ENCODE measurements around the gene CD164.
"Not testable (repeated sequence)": the region's sequence is repeated elsewhere in the genome, so short reads cannot be mapped to it uniquely, and the experiment has no call there.

Gene CD164

GRCh38 chr6:109373331-109373730 is 8.9 kb downstream of the CD164 start:
- no peak for TF ChIP-seq CTCF (IDR thresholded peaks at IDR 0.05)
- H3K4me1 ChIP-seq, result peaks cover 14% of the 10 kb centered on the region
- no peak overlapping the region for H3K27ac ChIP-seq
- no peaks in the 10 kb centered on the region for H3K36me3 ChIP-seq (ENCODE audit: control insufficient read depth, insufficient read depth, low read length)
- H3K9me3 ChIP-seq (ENCODE audit: control insufficient read depth, low read length), result no peaks in the 10 kb centered on the region
- H2AFZ ChIP-seq, result no peak overlapping the region
- H3K4me3 ChIP-seq (ENCODE audit: low read depth, low read length), result no peak overlapping the region
- no peak overlapping the region for H3K9ac ChIP-seq
- H3K27me3 ChIP-seq (ENCODE audit: control insufficient read depth, insufficient read depth, low read length), result no peaks in the 10 kb centered on the region
- H3K4me2 ChIP-seq (ENCODE audit: low read length), result no peak overlapping the region
- H3K79me2 ChIP-seq, result peaks cover 39% of the 10 kb centered on the region

- no peak overlapping the region for H3K4me2 ChIP-seq (ENCODE audit: low read length)
- TF ChIP-seq CTCF (IDR thresholded peaks at IDR 0.05), result no peak
- H3K9ac ChIP-seq, result no peak overlapping the region
- no peak overlapping the region for H3K4me3 ChIP-seq (ENCODE audit: low read depth, low read length)
- H3K4me1 ChIP-seq, result peaks cover 14% of the 10 kb centered on the region
- no peaks in the 10 kb centered on the region for H3K9me3 ChIP-seq (ENCODE audit: control insufficient read depth, low read length)
- H3K27ac ChIP-seq, result no peak overlapping the region
- H3K36me3 ChIP-seq (ENCODE audit: control insufficient read depth, insufficient read depth, low read length), result no peaks in the 10 kb centered on the region
- peaks cover 29% of the 10 kb centered on the region for H3K79me2 ChIP-seq
- no peak overlapping the region for H2AFZ ChIP-seq
- H3K27me3 ChIP-seq (ENCODE audit: control insufficient read depth, insufficient read depth, low read length), result no peaks in the 10 kb centered on the region
Measured at GRCh38 chr6:109372130-109372529, 10.1 kb downstream of the CD164 start.

GRCh38 chr6:109370792-109371191 is 11.5 kb downstream of the CD164 start:
- Histone ChIP-seq H3K79me2 (peaks cover 18% of the 10 kb centered on the region), H3K4me2 (ENCODE audit: low read length) (no peak overlapping the region), H3K9ac (no peak overlapping the region), H3K9me3 (ENCODE audit: control insufficient read depth, low read length) (no peaks in the 10 kb centered on the region), H2AFZ (no peak overlapping the region), H3K4me3 (ENCODE audit: low read depth, low read length) (no peak overlapping the region), H3K36me3 (ENCODE audit: control insufficient read depth, insufficient read depth, low read length) (no peaks in the 10 kb centered on the region), H3K4me1 (peaks cover 14% of the 10 kb centered on the region), H3K27me3 (ENCODE audit: control insufficient read depth, insufficient read depth, low read length) (no peaks in the 10 kb centered on the region), H3K27ac (no peak overlapping the region)
- no peak for TF ChIP-seq CTCF (IDR thresholded peaks at IDR 0.05)

- TF ChIP-seq CTCF (IDR thresholded peaks at IDR 0.05), result no peak
- no peak overlapping the region for H3K4me2 ChIP-seq (ENCODE audit: low read length)
- peaks cover 18% of the 10 kb centered on the region for H3K79me2 ChIP-seq
- no peaks in the 10 kb centered on the region for H3K9me3 ChIP-seq (ENCODE audit: control insufficient read depth, low read length)
- H3K4me1 ChIP-seq, result peaks cover 14% of the 10 kb centered on the region
- no peaks in the 10 kb centered on the region for H3K36me3 ChIP-seq (ENCODE audit: control insufficient read depth, insufficient read depth, low read length)
- H3K27me3 ChIP-seq (ENCODE audit: control insufficient read depth, insufficient read depth, low read length), result no peaks in the 10 kb centered on the region
- no peak overlapping the region for H2AFZ ChIP-seq
- no peak overlapping the region for H3K9ac ChIP-seq
- no peak overlapping the region for H3K4me3 ChIP-seq (ENCODE audit: low read depth, low read length)
- H3K27ac ChIP-seq, result no peak overlapping the region
Measured at GRCh38 chr6:109370336-109370735, 11.9 kb downstream of the CD164 start.

- H3K9ac ChIP-seq, result no peak overlapping the region
- H3K4me2 ChIP-seq (ENCODE audit: low read length), result no peak overlapping the region
- H3K27me3 ChIP-seq (ENCODE audit: control insufficient read depth, insufficient read depth, low read length), result no peaks in the 10 kb centered on the region
- peaks cover 13% of the 10 kb centered on the region for H3K4me1 ChIP-seq
- H3K9me3 ChIP-seq (ENCODE audit: control insufficient read depth, low read length), result no peaks in the 10 kb centered on the region
- H2AFZ ChIP-seq, result no peak overlapping the region
- H3K27ac ChIP-seq, result no peak overlapping the region
- H3K4me3 ChIP-seq (ENCODE audit: low read depth, low read length), result no peak overlapping the region
- peaks cover 13% of the 10 kb centered on the region for H3K79me2 ChIP-seq
- TF ChIP-seq CTCF (IDR thresholded peaks at IDR 0.05), result no peak
- no peaks in the 10 kb centered on the region for H3K36me3 ChIP-seq (ENCODE audit: control insufficient read depth, insufficient read depth, low read length)
Measured at GRCh38 chr6:109369728-109370127, 12.5 kb downstream of the CD164 start.

- not testable (repeated sequence) for H3K4me2 ChIP-seq (ENCODE audit: low read length); H3K4me1 ChIP-seq; H3K9me3 ChIP-seq (ENCODE audit: control insufficient read depth, low read length); H3K27ac ChIP-seq; H3K36me3 ChIP-seq (ENCODE audit: control insufficient read depth, insufficient read depth, low read length); H3K4me3 ChIP-seq (ENCODE audit: low read depth, low read length); H2AFZ ChIP-seq; H3K9ac ChIP-seq; H3K27me3 ChIP-seq (ENCODE audit: control insufficient read depth, insufficient read depth, low read length)
- peaks cover 11% of the 10 kb centered on the region for H3K79me2 ChIP-seq
Measured at GRCh38 chr6:109364382-109365078, 17.7 kb downstream of the CD164 start.

Measured in parathyroid adenoma (tissue), 2 donors.